Gastrocnemius medialis (tissue), 4 donors: ENCODE results near the gene NIFK.

ENCODE experiments used
- POLR2A ChIP-seq, 2 donors: fragments of 450-650 bp; IDR thresholded peaks; one replicate each; pipeline ENCODE4 v1.6.1; 2017; ENCODE audit warnings: antibody characterized with exemption in 2 of 2, mild to moderate bottlenecking in 2 of 2, moderate library complexity in 2 of 2
- TF ChIP-seq, protein P1 (sequence below), 5 experiments: fragments of 450-650 bp in 3 of 5; fragments of 200-600 bp in 2 of 5; sonication (generic) in 2 of 5; IDR thresholded peaks in 4 of 5; conservative IDR thresholded peaks in 1 of 5; 1 replicate in 4 of 5; 2 replicates in 1 of 5; pipeline ENCODE4 v1.5.1; 2016 to 2019; ENCODE audit warnings: antibody characterized with exemption in 5 of 5, mild to moderate bottlenecking in 3 of 5, moderate library complexity in 3 of 5

DNA sequence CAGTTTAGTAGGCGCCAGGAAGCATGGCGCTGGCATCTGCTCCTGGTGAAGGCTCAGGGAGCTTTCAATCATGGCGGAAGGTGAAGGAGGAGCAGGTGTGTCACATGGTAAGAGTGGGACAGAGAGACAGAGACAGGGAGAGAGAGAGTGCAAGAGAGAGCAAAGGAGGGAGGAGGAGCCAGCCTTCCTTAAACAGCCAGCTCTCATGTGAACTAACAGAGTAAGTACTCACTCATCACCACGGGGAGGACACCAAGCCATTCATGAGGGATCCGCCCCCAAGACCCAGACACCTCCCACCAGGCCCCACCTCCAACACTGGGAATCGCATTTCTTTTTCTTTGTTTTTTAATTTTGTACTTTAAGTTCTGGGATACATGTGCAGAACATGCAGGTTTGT lies 46.6 kb downstream of the NIFK start:
- TF ChIP-seq, protein P1, sequence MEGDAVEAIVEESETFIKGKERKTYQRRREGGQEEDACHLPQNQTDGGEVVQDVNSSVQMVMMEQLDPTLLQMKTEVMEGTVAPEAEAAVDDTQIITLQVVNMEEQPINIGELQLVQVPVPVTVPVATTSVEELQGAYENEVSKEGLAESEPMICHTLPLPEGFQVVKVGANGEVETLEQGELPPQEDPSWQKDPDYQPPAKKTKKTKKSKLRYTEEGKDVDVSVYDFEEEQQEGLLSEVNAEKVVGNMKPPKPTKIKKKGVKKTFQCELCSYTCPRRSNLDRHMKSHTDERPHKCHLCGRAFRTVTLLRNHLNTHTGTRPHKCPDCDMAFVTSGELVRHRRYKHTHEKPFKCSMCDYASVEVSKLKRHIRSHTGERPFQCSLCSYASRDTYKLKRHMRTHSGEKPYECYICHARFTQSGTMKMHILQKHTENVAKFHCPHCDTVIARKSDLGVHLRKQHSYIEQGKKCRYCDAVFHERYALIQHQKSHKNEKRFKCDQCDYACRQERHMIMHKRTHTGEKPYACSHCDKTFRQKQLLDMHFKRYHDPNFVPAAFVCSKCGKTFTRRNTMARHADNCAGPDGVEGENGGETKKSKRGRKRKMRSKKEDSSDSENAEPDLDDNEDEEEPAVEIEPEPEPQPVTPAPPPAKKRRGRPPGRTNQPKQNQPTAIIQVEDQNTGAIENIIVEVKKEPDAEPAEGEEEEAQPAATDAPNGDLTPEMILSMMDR (IDR thresholded peaks at IDR 0.05 in 4 of 5, conservative IDR thresholded peaks at IDR 0.05 in 1 of 5): no peak
- TF ChIP-seq POLR2A (IDR thresholded peaks at IDR 0.05): no peak
